NCI-H1436 treated with DMSO at 0.1 percent for 48 hours (cell line): ENCODE measurements around the gene PBX3.

Source experiments
- DNase-seq: peaks from one replicate; lab custom pipeline; 2025; lab: John Stamatoyannopoulos, UW

PBX3 gene

GRCh38 chr9:125878164-125878631 is 131.0 kb downstream of the PBX3 start:
- DNase-seq: no peak

- DNase-seq: no peak
Observed at GRCh38 chr9:125881042-125881441, 133.9 kb downstream of the PBX3 start.

DNA sequence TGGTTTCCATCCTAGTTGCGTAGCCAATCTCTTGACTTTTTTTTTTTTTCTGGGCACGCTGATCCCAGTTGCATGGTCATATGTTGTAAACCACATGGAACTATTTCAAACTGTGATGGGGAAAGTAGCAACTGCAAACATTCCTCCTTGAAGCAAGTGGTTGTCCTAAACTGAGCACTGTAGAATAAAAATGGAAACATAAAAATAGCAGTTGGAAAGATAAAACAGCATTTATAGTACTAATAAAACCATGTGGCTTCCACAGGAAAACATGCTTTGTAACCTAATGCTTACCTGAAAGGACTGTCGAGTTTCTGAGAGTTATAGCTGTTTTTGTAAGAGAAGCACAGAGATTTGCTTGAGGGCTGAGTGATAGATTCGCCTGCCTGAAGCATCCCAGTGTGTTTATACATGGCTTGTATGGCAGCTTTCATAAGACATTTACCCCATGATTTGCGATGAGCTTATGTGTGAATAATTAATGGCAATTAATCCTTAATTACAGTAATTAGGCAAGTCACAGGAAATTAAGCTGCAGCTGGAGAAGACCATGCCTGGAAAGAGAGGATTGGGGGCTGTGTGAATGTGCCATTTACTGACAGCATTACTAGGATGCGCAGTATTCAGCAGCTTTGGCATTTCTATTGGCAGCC is 136.5 kb downstream of the PBX3 start:
- DNase-seq: no peak

GRCh38 chr9:125884218-125884595 is 137.0 kb downstream of the PBX3 start:
- DNase-seq: no peak

GRCh38 chr9:125885405-125886034 is 138.3 kb downstream of the PBX3 start:
- DNase-seq: no peak

DNA sequence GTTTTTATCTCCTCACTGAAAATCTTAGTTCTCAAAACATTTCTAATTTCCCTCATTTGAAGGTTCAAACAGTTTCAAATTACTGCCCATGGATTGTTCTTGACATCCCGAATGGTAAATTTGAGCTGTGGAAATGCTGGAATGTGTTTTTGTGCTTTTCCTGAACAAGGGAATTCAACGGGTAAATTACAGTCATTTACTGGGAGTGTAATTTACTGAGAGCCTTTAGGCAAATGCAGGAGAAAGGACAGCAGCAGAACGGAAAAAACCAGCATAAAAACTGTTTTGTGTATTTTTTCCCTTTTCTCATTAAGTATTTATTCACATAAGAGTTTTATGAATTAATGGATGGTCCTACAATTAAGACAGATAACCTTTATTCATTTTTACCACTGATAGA is 139.2 kb downstream of the PBX3 start:
- DNase-seq: no peak

DNA sequence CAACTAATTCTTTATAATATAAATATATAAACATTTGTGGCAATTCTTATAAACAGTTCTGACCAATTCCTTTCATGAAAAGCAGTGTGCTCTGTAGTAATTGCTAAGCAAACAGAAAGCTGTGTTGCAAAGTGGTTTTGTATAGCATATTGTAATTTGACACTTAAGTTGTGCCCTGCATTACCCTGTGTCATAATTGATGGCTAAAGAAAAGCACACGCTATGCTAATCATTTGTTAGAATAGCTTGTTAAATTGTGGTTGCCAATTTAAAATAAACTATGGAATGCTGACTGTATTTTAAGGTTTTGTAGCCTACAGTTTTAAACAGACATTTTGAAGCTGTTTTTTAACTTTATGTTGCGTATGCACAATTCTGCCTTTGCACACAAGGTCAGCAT is 140.0 kb downstream of the PBX3 start:
- peak; percentile 84 for DNase-seq

- DNase-seq: no peak
Observed at GRCh38 chr9:125888211-125888610, 141.0 kb downstream of the PBX3 start.

DNA sequence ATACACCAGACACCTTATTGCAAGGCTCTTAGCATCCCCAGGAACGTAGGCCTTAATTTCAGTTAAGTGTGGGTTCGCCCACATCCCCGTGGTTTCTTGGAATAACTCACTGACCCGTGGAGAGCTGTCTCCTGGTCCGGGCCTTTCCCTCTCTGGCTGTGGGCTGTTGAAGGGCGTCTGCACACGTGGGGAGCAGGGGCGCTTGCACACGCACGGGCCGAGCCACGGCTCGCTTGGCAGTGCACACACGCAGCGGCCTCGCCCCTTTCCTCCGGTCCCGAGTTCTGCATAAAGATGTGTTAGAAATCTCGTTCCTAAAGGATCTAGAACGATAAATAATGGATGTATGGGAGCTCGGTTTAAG is 141.9 kb downstream of the PBX3 start:
- DNase-seq: no peak

- DNase-seq: no peak
Observed at GRCh38 chr9:125889476-125890419, 142.6 kb downstream of the PBX3 start.

DNA sequence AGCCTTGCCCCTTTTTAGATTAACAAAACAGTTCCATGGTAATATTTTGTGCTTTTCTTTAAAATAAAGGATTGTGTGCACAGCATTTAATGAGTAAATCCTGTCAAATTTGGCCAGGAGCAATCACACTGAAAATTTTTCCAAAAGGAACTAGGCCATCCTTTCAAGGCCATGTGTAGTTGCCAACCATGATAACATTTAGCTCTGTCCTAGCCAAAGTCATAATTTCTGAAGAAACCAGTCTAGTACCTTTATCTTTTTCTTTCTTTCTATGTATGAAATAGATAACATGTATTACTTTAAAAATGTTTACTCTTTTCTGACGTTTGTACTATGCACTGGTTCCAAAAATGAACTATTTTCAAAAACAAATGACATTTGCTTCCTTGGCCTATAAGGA is 143.7 kb downstream of the PBX3 start:
- no peak for DNase-seq

GRCh38 chr9:125893277-125893676 is 146.1 kb downstream of the PBX3 start:
- DNase-seq: no peak

GRCh38 chr9:125894566-125894965 is 147.4 kb downstream of the PBX3 start:
- DNase-seq: no peak

- DNase-seq: no peak
Observed at GRCh38 chr9:125896404-125896803, 149.2 kb downstream of the PBX3 start.

GRCh38 chr9:125896964-125897363 is 149.8 kb downstream of the PBX3 start:
- DNase-seq: no peak

DNA sequence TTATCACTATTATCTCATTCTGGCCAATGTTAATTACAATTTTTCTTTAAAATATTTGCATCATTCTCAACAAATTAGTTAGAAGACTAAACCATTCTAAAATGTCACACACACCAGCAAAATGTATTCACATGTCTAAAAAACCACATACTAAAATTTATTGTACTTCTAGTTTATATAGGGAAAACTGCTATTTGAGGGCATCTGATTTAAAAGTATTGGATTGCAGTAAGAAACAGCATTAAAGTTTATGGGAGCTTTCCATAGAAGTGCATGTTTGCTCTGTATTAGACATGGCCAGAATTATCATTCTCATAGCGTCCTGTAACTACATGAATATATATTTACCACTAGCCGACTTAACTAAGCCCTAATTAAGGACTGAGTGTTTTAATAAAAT is 150.3 kb downstream of the PBX3 start:
- DNase-seq: no peak

DNA sequence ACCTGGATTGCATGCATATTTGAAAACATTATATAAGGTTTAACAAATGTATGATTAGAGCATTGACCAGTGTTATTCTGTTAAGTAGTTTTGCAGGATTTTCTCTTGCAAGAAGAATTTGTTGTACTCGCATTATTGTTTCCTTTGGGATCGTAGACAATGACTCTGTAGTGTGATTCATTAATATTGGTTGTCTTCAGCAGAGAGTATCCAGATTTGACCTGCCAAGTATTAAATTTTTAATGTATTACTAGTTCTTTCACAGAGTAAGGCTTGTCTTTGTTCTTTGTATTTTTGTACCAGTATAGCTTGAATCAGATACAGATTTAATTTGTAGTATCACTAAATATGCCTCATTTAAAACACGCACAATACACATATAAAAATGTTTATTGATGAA is 155.0 kb downstream of the PBX3 start:
- no peak for DNase-seq

DNA sequence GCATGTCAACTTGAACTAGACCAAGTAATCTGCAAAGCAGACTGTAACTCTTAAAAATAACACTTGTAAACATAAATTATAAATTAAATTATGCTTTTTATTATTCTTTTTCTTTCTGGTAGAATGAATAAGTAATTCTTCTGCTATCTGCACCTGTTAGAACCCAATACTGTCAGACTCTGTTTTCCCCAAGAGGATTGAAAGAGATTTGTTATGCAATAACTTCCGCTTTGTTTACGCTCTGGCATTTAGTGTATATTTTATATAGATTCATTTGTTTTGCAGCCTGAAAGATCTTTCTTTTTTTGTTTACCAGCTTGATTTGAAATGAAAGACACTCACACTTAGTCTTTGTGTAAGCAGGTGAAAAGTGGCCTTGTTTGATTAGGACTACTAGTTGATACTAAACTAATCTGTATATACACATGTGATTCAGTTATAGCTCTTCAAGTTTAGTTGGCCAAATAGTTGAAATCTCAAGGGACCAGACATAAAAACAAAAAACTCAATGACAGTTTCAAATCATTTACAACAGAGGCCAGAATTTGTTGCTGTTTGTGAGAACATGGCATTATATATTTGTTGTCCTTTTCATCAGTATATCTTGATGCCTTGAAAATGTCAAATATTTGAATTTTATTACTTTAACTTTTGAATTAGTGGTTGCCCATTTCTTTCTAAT is 155.8 kb downstream of the PBX3 start:
- DNase-seq: no peak

DNA sequence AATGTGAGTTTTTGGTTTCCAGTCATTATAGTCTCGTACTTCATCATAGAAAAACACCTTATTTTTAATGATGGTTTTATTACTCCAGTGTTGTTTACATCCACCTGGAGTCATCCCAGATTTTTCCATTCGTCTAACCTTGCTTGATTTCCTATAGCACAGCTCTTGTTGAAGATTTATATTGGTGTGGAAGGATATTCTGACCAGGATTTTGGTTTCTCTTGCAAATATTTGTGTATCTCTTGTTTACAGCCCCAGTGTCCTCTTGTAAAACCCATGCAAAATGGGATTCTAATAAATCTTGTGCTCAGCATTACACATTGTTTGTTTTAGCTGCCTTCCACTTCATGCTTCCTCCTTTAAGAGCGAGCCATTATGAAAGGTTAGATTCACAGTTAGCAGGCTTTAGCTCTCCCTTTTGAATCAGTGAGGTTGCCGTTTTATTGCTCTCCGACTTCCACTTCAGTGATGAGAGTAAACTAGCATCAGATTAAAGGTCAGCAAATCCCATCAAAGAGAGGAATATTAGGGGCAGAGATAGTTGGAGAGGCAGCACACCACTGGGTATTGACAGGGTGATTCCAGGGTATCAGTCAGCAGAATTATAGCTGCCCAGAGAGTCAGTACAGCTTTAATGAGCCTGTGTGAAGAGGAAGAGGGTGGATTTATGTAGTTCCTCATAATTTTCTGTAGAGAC is 157.1 kb downstream of the PBX3 start:
- DNase-seq: no peak

- no peak for DNase-seq
Observed at GRCh38 chr9:125906144-125906543, 159.0 kb downstream of the PBX3 start.

DNA sequence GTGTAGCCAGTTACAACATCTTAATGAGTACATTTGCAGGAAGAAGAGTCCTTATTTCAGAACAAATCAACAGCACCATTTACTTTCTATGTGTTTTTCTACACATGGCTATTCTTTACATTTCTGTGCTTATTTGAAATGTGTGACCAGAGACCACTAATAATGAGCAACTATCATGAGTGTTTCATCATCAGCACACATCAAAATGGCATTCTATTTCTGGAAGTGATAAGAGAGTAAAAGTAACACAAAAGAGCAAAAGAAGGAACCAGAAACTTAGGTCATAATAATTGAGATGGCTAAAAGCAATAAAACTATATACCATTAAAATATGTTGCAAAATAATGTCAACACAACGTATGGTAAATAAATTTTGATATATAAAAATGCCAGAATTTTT is 159.7 kb downstream of the PBX3 start:
- DNase-seq: no peak

DNA sequence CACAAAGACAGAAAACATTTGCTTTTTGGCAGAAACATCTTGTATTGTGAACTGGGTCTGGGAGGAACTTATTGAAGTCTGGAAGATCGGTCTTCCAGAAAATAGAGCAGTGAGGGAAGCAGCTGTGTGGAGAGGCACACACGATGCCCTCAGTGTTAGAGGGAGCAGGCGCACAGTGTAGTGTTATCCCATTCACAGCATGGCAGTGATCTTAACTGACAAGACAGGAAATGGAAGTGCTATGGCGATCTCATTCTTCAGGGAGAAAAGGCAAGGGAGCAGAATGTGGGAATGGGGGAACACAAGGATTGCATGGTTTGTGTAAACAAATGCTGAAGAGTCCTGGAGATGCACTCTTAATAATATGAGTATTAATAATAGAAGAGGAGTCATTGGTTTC is 161.0 kb downstream of the PBX3 start:
- DNase-seq: no peak
